GM23338 (cell line): ENCODE results near the gene DFFB. TPM values are rescaled to one million over a fixed set of nuclear protein-coding genes. Genes with fewer than 3 reads are reported as not detected.

Experiments
- ATAC-seq: fragments of 200-7000 bp; cut with Tn5 transposase; 3 replicates; pipeline ENCODE4 v1.9.1; 2020
- DNase-seq: peaks from one replicate; pipeline ENCODE4 v3.0.0-alpha.2; 2015; ENCODE audit warnings: low spot score
- H2AFZ ChIP-seq: fragments of 200-600 bp; sonication (generic); 2 replicates; pipeline ENCODE4 v1.8.0; 2016; ENCODE audit warnings: antibody characterized with exemption, mild to moderate bottlenecking, moderate library complexity
- H3F3A ChIP-seq: fragments of 200-600 bp; sonication (generic); replicated peaks from 2 replicates; pipeline ENCODE4 v1.8.0; 2017; ENCODE audit warnings: antibody characterized with exemption, mixed run types, low read depth
- H3K27ac ChIP-seq: fragments of 200-600 bp; sonication (generic); 2 replicates; pipeline ENCODE4 v1.6.1; 2016; ENCODE audit warnings: low read depth
- H3K27me3 ChIP-seq: fragments of 200-600 bp; sonication (generic); 2 replicates; pipeline ENCODE4 v1.8.0; 2016; ENCODE audit warnings: mild to moderate bottlenecking, mixed run types, moderate library complexity; ENCODE audit not compliant: insufficient read depth
- H3K36me3 ChIP-seq: fragments of 200-600 bp; sonication (generic); 2 replicates; pipeline ENCODE4 v1.8.0; 2016; ENCODE audit warnings: mild to moderate bottlenecking; ENCODE audit not compliant: insufficient read depth
- H3K4me1 ChIP-seq: fragments of 200-600 bp; sonication (generic); 2 replicates; pipeline ENCODE4 v1.8.0; 2016; ENCODE audit warnings: mild to moderate bottlenecking, moderate library complexity; ENCODE audit not compliant: insufficient read depth
- H3K4me2 ChIP-seq: fragments of 200-600 bp; sonication (generic); 2 replicates; pipeline ENCODE4 v1.7.1; 2017; ENCODE audit warnings: mixed run types
- H3K4me3 ChIP-seq: fragments of 200-600 bp; sonication (generic); 2 replicates; pipeline ENCODE4 v1.6.1; 2016; ENCODE audit warnings: mixed run types
- H3K79me2 ChIP-seq: fragments of 200-600 bp; sonication (generic); replicated peaks from 2 replicates; pipeline ENCODE4 v1.8.0; 2017; ENCODE audit warnings: mild to moderate bottlenecking; ENCODE audit not compliant: insufficient read depth
- H3K9me2 ChIP-seq: fragments of 200-600 bp; sonication (generic); 2 replicates; pipeline ENCODE4 v1.8.0; 2017; ENCODE audit not compliant: insufficient read depth
- H4K20me1 ChIP-seq: fragments of 200-600 bp; sonication (generic); replicated peaks from 2 replicates; pipeline ENCODE4 v1.8.0; 2017; ENCODE audit warnings: mild to moderate bottlenecking; ENCODE audit not compliant: insufficient read depth
- H3K27ac Mint-ChIP-seq: 2 replicates; pipeline ENCODE4 v1.8.0; 2020; ENCODE audit warnings: inconsistent platforms, mild to moderate bottlenecking, moderate library complexity, mixed read lengths
- H3K27me3 Mint-ChIP-seq: 3 replicates; pipeline ENCODE4 v1.8.0; 2022; ENCODE audit warnings: low read depth, mild to moderate bottlenecking, moderate library complexity, mixed read lengths, inconsistent platforms; ENCODE audit not compliant: insufficient read depth, poor library complexity
- H3K36me3 Mint-ChIP-seq: 3 replicates; pipeline ENCODE4 v1.8.0; 2021; ENCODE audit warnings: low read depth, mild to moderate bottlenecking, inconsistent platforms, moderate library complexity, mixed read lengths
- H3K4me1 Mint-ChIP-seq: 3 replicates; pipeline ENCODE4 v1.8.0; 2020; ENCODE audit warnings: mild to moderate bottlenecking, inconsistent platforms, mixed read lengths
- H3K4me3 Mint-ChIP-seq: 3 replicates; pipeline ENCODE4 v1.8.0; 2021; ENCODE audit warnings: moderate library complexity, mild to moderate bottlenecking, inconsistent platforms, mixed read lengths
- H3K9me3 Mint-ChIP-seq: 3 replicates; pipeline ENCODE4 v1.8.0; 2020; ENCODE audit warnings: moderate library complexity, mild to moderate bottlenecking, inconsistent platforms, mixed read lengths
- EZH2 ChIP-seq: fragments of 200-600 bp; sonication (generic); IDR thresholded peaks from one replicate; pipeline ENCODE4 v1.8.0; 2017; ENCODE audit warnings: antibody characterized with exemption, mild to moderate bottlenecking, low read depth; ENCODE audit not compliant: unreplicated experiment
- EZH2phosphoT487 ChIP-seq: fragments of 200-600 bp; sonication (generic); IDR thresholded peaks from one replicate; pipeline ENCODE4 v1.8.1; 2018; ENCODE audit warnings: antibody characterized with exemption; ENCODE audit not compliant: unreplicated experiment
- POLR2AphosphoS5 ChIP-seq: IDR thresholded peaks from 2 replicates; pipeline ENCODE4 v1.6.1; 2016; ENCODE audit warnings: antibody characterized with exemption, low read depth
- STAT1 ChIP-seq: IDR thresholded peaks from one replicate; pipeline ENCODE4 v1.6.1; 2016; ENCODE audit warnings: antibody characterized with exemption; ENCODE audit not compliant: unreplicated experiment
- ZNF114 ChIP-seq: fragments of 250-450 bp; sonication (Bioruptor Pico); IDR thresholded peaks from 2 replicates; pipeline ENCODE4 v1.5.0; 2020; ENCODE audit warnings: mild to moderate bottlenecking, moderate library complexity
- ZNF331 ChIP-seq: fragments of 250-450 bp; sonication (Bioruptor Pico); IDR thresholded peaks from 2 replicates; pipeline ENCODE4 v1.5.0; 2020; ENCODE audit warnings: low read depth, mild to moderate bottlenecking, moderate library complexity
- polyA plus RNA-seq: library from polyadenylated mRNA; unstranded; fragments of >200 nt; fragmentation: Nextera tagmentation; extraction: Ambion mirVana; gene quantifications from 2 replicates; pipeline ENCODE4 v1.2.1, GENCODE V29; 2016
- total RNA-seq: library from RNA; depleted of rRNA; stranded (reverse); fragments of >200 nt; shearing (Covaris generic); gene quantifications from 2 replicates; pipeline ENCODE4 v1.2.3, GENCODE V29; 2014
- TF ChIP-seq, protein P1 (sequence below): IDR thresholded peaks from one replicate; pipeline ENCODE4 v1.6.1; 2018; ENCODE audit warnings: antibody characterized with exemption; ENCODE audit not compliant: unreplicated experiment
- TF ChIP-seq, protein P2 (sequence below), 2 experiments: fragments of 200-600 bp in 1 of 2; sonication (generic) in 1 of 2; conservative IDR thresholded peaks; 2 replicates each; pipeline versions ENCODE4 v1.5.1 to v1.6.1; 2016 to 2017; ENCODE audit warnings: antibody characterized with exemption in 2 of 2, low read depth in 2 of 2, mild to moderate bottlenecking in 2 of 2, moderate library complexity in 1 of 2

The DFFB gene
- total and polyA plus RNA-seq, 2 experiments from 2014 or later, result 6.5 to 18.1 TPM

DNA sequence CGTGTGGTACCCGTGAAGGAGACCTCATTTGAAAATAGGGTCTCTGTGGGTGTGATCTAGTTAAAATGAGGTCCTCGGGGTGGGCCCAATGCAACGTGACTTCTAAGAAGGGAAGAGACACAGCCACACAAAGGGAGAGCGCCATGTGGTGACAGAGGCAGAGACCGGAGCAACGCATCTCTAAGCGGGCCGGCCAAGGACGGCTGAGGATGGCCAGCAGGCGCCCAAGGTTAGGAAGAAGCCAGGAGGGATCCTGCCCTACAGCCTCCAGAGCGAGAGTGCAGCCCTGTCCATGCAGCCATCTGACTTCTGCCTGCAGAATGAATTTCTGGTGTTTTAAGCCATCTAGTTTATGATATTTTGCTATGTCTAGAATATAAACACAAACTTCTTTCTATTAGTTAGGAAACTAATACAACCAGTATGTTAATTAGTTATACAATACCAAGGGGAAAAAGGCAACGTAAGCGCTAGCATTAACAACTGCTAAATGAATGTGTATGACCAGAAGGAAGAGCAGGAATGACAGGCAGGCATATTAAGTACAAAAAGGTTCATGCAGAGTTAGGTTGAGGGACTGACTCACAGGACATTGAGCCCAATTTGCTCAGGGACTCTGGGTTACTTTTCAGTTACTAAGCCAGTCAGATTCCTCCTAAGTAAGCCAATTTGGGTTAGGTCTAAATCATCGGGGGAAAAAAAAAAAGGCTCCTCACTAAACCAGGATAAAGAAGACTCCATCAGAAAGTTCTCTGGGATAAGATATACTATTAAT lies 4.4 kb upstream of the DFFB start (continued):
- TF ChIP-seq, protein P1, sequence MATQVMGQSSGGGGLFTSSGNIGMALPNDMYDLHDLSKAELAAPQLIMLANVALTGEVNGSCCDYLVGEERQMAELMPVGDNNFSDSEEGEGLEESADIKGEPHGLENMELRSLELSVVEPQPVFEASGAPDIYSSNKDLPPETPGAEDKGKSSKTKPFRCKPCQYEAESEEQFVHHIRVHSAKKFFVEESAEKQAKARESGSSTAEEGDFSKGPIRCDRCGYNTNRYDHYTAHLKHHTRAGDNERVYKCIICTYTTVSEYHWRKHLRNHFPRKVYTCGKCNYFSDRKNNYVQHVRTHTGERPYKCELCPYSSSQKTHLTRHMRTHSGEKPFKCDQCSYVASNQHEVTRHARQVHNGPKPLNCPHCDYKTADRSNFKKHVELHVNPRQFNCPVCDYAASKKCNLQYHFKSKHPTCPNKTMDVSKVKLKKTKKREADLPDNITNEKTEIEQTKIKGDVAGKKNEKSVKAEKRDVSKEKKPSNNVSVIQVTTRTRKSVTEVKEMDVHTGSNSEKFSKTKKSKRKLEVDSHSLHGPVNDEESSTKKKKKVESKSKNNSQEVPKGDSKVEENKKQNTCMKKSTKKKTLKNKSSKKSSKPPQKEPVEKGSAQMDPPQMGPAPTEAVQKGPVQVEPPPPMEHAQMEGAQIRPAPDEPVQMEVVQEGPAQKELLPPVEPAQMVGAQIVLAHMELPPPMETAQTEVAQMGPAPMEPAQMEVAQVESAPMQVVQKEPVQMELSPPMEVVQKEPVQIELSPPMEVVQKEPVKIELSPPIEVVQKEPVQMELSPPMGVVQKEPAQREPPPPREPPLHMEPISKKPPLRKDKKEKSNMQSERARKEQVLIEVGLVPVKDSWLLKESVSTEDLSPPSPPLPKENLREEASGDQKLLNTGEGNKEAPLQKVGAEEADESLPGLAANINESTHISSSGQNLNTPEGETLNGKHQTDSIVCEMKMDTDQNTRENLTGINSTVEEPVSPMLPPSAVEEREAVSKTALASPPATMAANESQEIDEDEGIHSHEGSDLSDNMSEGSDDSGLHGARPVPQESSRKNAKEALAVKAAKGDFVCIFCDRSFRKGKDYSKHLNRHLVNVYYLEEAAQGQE, result no peak
- TF ChIP-seq, protein P2, sequence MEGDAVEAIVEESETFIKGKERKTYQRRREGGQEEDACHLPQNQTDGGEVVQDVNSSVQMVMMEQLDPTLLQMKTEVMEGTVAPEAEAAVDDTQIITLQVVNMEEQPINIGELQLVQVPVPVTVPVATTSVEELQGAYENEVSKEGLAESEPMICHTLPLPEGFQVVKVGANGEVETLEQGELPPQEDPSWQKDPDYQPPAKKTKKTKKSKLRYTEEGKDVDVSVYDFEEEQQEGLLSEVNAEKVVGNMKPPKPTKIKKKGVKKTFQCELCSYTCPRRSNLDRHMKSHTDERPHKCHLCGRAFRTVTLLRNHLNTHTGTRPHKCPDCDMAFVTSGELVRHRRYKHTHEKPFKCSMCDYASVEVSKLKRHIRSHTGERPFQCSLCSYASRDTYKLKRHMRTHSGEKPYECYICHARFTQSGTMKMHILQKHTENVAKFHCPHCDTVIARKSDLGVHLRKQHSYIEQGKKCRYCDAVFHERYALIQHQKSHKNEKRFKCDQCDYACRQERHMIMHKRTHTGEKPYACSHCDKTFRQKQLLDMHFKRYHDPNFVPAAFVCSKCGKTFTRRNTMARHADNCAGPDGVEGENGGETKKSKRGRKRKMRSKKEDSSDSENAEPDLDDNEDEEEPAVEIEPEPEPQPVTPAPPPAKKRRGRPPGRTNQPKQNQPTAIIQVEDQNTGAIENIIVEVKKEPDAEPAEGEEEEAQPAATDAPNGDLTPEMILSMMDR (conservative IDR thresholded peaks at IDR 0.05; ENCODE audit: low read depth in 2 of 2), result no peak
- TF ChIP-seq POLR2AphosphoS5 (no peak), EZH2 (no peak)

DNA sequence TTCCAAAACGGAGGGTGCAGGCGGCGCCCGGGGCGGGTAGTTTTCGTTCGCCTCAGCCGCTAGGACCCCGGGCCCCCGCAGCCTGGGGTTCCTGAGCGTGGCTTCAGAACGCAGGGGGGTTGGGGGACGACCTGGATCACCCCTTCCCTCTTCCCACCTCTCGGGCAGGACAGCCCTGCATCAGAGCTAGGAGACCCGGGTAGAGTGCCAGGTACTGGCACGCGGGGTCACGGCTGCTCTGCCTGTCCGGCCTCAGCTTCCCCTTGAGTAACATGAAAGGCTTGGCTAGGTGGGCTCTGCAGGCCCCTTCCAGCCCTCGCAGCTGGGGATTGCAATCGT lies 484 bp downstream of the DFFB start:
- H4K20me1 ChIP-seq, result no peaks in the 10 kb centered on the region; the same call in none of the 2 replicates
- H3K27ac ChIP-seq, result no peak overlapping the region
- no peaks in the 10 kb centered on the region for H3K9me2 ChIP-seq
- Mint-ChIP-seq H3K27me3 (peaks cover 26% of the 10 kb centered on the region), H3K9me3 (no peaks in the 10 kb centered on the region), H3K27ac (no peak overlapping the region), H3K36me3 (no peaks in the 10 kb centered on the region; the same call in 2 of the 3 replicates), H3K4me1 (peaks cover 26% of the 10 kb centered on the region), H3K4me3 (peak overlapping the region; percentile 98)
- H3F3A ChIP-seq, result no peaks in the 10 kb centered on the region
- peak overlapping the region; percentile 98 for H3K4me3 ChIP-seq
- DNase-seq, result peak; percentile 15
- H3K4me2 ChIP-seq, result peak overlapping the region; percentile 94
- H2AFZ ChIP-seq, result peak overlapping the region; percentile 97
- peaks cover 8% of the 10 kb centered on the region; the same call in 1 of the 2 replicates for H3K27me3 ChIP-seq
- peaks cover 8% of the 10 kb centered on the region; the same call in 1 of the 2 replicates for H3K4me1 ChIP-seq
- H3K36me3 ChIP-seq, result no peaks in the 10 kb centered on the region
- H3K79me2 ChIP-seq, result peaks cover 29% of the 10 kb centered on the region
- ATAC-seq, result peak; percentile 6
- TF ChIP-seq STAT1 (no peak), EZH2phosphoT487 (no peak), ZNF331 (CRISPR knock-in tag) (no peak), ZNF114 (no peak), EZH2 (no peak), POLR2AphosphoS5 (no peak)
- TF ChIP-seq, protein P1, result no peak
- TF ChIP-seq, protein P2 (conservative IDR thresholded peaks at IDR 0.05; ENCODE audit: low read depth in 2 of 2), result no peak
